ENCODE measurements around the gene ADCY5. TPM values are rescaled to one million over a fixed set of nuclear protein-coding genes. Genes with fewer than 3 reads are reported as not detected.

The ADCY5 gene
- polyA plus RNA-seq, 3 donors = not detected

- H3K27me3 Mint-ChIP-seq (ENCODE audit: low read depth in 3 of 3) = peaks cover 2 to 11% (median 6%) of the 10 kb centered on the region in 3 donors
- Histone ChIP-seq H3K4me1 (ENCODE audit: control insufficient read depth in 1 of 2, insufficient read depth in 2 of 2, low read length in 2 of 2) (no peaks in the 10 kb centered on the region), H3K27me3 (ENCODE audit: control insufficient read depth in 2 of 2, insufficient read depth in 2 of 2, low read length in 2 of 2) (no peaks in the 10 kb centered on the region), H3K9ac (ENCODE audit: insufficient read depth, low read length, poor library complexity, severe bottlenecking) (no peak overlapping the region), H3K4me2 (replicated peaks; ENCODE audit: extremely low read depth, low read length, poor library complexity, severe bottlenecking) (no peak overlapping the region), H4K20me1 (ENCODE audit: insufficient read depth, low read length) (no peaks in the 10 kb centered on the region), H3K27ac (ENCODE audit: low read depth in 1 of 2, low read length in 2 of 2) (no peak overlapping the region), H3K4me3 (replicated peaks in 1 of 3; ENCODE audit: low read depth in 2 of 3, low read length in 3 of 3) (no peak overlapping the region), H2AFZ (ENCODE audit: insufficient read depth, low read depth, low read length, poor library complexity, severe bottlenecking) (no peak overlapping the region), H3K9me3 (replicated peaks in 1 of 2; ENCODE audit: control insufficient read depth in 1 of 2, insufficient read depth in 1 of 2, low read length in 2 of 2) (no peaks in the 10 kb centered on the region), H3K36me3 (replicated peaks in 1 of 2; ENCODE audit: control insufficient read depth in 1 of 2, insufficient read depth in 2 of 2, low read length in 2 of 2) (no peaks in the 10 kb centered on the region), H3K79me2 (ENCODE audit: insufficient read depth, low read length) (no peaks in the 10 kb centered on the region)
- peaks cover 4% of the 10 kb centered on the region for H3K4me1 Mint-ChIP-seq
- 99% methylated on average over 10 of the region's 13 CpGs for WGBS (ENCODE audit: insufficient coverage)
- intact Hi-C loops (cut with micrococcal nuclease) = no loop called here
- DNase-seq = no peak
- no peak for TF ChIP-seq CTCF (IDR thresholded peaks at IDR 0.05)
- no peak overlapping the region for H3K4me3 Mint-ChIP-seq
- peaks cover 0 to 3% (median 0%) of the 10 kb centered on the region in 7 donors for H3K9me3 Mint-ChIP-seq
- H3K27ac Mint-ChIP-seq = no peak overlapping the region
- H3K36me3 Mint-ChIP-seq = no peaks in the 10 kb centered on the region
Observed at GRCh38 chr3:123294296-123294938, 154.5 kb downstream of the ADCY5 start.

- Histone ChIP-seq H3K9ac (ENCODE audit: insufficient read depth, low read length, poor library complexity, severe bottlenecking) (no peak overlapping the region), H3K27me3 (ENCODE audit: control insufficient read depth in 2 of 2, insufficient read depth in 2 of 2, low read length in 2 of 2) (no peaks in the 10 kb centered on the region), H3K4me2 (replicated peaks; ENCODE audit: extremely low read depth, low read length, poor library complexity, severe bottlenecking) (no peak overlapping the region), H3K27ac (ENCODE audit: low read depth in 1 of 2, low read length in 2 of 2) (no peak overlapping the region), H3K4me1 (ENCODE audit: control insufficient read depth in 1 of 2, insufficient read depth in 2 of 2, low read length in 2 of 2) (no peaks in the 10 kb centered on the region), H3K36me3 (replicated peaks in 1 of 2; ENCODE audit: control insufficient read depth in 1 of 2, insufficient read depth in 2 of 2, low read length in 2 of 2) (no peaks in the 10 kb centered on the region), H3K9me3 (replicated peaks in 1 of 2; ENCODE audit: control insufficient read depth in 1 of 2, insufficient read depth in 1 of 2, low read length in 2 of 2) (no peaks in the 10 kb centered on the region), H4K20me1 (ENCODE audit: insufficient read depth, low read length) (no peaks in the 10 kb centered on the region), H3K79me2 (ENCODE audit: insufficient read depth, low read length) (no peaks in the 10 kb centered on the region), H3K4me3 (replicated peaks in 1 of 3; ENCODE audit: low read depth in 2 of 3, low read length in 3 of 3) (no peak overlapping the region), H2AFZ (ENCODE audit: insufficient read depth, low read depth, low read length, poor library complexity, severe bottlenecking) (no peak overlapping the region)
- H3K9me3 Mint-ChIP-seq = peaks cover 0 to 3% (median 0%) of the 10 kb centered on the region in 7 donors
- H3K4me1 Mint-ChIP-seq = no peaks in the 10 kb centered on the region
- 96% methylated on average over 7 of the region's 15 CpGs for WGBS (ENCODE audit: insufficient coverage)
- H3K36me3 Mint-ChIP-seq = no peaks in the 10 kb centered on the region
- TF ChIP-seq CTCF (IDR thresholded peaks at IDR 0.05) = no peak
- intact Hi-C loops (cut with micrococcal nuclease) = no loop called here
- DNase-seq = no peak
- H3K4me3 Mint-ChIP-seq = no peak overlapping the region
- no peak overlapping the region for H3K27ac Mint-ChIP-seq
- H3K27me3 Mint-ChIP-seq (ENCODE audit: low read depth in 3 of 3) = peaks cover 0 to 11% (median 4%) of the 10 kb centered on the region in 3 donors
Observed at GRCh38 chr3:123292321-123293310, 156.3 kb downstream of the ADCY5 start.

Data from CD14-positive monocyte (primary cell).